GM19023 (cell line): ENCODE data around the gene LIFR.

Experiments used
- ATAC-seq: cut with Tn5 transposase; IDR thresholded peaks from one replicate; pipeline ENCODE4 v1.9.1; 2021; ENCODE audit warnings: mild to moderate bottlenecking, moderate library complexity; ENCODE audit not compliant: unreplicated experiment

The LIFR gene

DNA sequence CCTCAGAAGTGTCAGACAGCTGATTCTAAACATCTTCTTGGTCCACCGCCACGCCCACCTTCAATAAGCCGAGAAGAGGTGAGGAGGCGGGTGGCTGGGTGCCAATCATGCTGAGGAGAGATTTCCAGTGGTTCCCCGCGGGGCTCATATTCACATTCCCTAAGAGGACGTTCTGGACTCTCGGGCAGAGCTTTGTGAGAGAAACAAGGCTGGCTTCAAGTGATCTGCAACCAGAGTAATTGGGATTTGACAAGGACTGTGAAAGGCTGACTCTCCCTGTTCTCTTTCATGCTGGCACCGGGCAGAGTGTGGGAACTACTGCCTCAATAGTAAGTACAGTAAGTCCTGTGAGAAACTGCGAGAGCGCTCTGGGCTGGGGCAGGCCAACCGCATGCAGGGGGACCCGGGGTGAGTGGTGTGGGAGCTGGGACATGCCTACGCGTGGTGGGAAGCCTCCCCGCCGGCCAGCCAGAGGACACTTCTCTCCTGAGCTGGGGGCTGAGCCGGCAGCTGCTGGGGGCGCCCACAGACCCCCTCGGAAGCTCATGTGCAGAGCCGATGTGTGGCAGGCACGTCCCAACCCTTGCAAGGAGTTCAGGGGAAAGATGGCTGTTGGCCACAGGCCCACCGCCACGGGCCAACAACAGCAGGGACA is 110.9 kb downstream of the LIFR start:
- no peak for ATAC-seq

DNA sequence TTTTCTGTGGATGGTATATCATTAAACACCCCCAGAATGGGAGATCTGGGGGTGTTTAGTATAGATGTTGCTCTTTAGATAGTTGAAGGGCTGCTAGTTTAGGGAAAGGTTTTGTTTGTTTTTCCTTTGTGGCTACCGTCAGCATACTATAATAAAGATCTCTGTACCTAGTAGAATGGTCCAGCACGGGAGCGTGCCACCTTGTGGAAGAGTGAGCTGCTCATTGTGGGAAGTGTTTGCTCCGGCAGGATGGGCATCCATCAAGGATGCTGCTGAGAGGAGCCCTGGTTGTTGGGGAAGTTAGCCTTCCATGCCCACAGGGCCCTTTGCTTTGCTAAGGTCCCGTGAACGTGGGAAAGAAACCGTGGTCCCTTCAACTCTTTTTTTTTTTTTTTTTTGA is 113.1 kb downstream of the LIFR start:
- ATAC-seq = no peak

DNA sequence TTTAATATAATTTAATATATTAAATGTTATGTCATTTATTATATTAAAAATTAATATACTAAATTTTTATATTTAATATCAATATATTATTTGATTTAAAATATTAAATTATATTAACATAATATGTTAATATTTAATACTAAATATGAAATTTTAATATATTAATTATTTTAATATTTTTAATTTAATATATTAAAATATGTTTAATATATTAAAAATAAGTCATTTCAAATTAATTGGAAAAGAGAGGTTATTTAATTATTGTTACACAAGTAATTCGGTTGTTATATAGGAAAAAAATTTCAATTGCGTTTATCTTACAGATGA is 114.2 kb downstream of the LIFR start:
- no peak for ATAC-seq

DNA sequence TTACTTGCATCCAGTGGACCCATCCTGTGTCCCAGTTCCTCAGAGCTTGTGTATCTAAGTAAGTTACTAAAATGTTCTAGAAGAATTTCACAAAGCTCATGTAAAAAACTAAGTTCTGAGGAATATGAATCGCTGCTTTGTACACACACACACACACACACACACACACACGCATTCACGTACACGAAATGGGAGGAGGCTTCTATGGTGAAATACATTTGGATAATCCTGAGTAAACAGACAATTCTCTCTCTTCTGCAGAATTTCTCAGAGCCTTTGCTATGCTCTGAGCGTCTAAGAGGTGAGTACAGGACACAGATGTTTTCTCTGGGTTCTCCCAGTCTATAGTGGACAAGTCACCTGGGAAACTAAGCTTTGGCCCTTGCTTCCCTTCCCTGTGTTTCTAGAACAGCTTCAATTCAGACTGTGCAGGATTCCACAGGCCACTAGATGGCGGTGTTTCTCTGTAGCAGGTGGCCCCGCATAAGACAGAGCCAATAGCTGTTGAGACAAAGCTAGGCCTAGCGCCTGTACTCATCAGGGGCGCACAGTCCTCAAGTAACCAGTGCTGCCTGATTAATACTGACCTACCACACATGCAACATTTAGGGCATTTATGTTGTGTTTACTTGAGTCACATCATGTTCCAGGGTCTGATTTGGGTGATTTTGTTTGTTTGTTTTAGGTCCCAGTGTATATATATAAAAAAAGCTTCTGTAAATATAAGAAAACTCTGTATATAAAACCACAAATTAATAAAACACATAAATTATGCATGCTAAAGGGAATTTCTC is 114.8 kb downstream of the LIFR start:
- peak; percentile 99 for ATAC-seq

DNA sequence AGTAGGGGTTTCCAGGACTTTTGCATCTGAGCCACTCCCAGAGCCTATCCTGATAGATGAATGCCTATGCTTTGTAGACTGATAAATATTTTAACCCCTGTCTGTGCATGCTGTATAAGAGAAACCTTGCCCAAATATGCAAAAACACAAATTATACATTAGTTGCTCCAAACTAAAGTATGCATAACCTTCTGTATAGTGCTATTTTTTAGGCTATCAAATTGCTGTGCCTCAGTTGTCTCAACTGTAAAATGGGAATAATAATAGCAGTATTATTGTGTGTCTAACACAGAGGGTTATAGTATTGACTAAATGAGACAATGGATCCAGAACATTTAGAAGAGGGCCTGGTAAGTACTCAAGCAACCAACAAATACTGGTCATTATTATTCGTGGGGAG is 117.7 kb downstream of the LIFR start:
- no peak for ATAC-seq

DNA sequence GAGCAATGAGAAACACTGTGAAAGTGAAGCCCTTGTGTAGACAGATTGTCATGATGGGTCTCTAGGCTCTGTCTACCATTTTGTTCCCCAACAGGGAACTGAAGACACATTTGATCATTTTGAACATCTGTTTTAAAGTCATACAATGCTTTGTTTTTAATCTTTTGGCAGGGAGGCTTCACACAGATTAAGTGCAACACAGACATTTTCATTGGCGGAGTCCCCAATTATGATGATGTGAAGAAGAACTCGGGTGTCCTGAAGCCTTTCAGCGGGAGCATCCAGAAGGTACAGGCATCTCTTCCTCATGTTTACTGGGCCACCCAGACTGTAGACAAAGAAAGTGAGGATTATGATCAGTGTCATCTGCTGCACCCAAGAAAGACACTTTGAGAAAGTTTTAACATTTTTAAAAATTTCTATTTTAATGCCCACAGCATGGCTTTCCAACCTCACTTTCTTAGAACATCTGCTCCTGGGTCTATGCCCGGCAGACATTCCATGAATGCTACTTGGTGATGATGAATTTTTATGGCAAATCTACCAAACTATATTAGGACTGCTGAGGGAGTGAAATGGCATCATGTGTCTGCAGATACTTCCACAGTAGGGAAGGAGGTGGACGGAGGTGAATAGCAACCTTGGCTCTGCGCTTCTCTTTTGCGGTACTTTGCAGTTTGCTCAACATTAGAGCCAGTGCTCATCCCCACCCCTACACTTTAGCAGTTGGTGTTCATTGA is 121.3 kb downstream of the LIFR start:
- no peak for ATAC-seq

DNA sequence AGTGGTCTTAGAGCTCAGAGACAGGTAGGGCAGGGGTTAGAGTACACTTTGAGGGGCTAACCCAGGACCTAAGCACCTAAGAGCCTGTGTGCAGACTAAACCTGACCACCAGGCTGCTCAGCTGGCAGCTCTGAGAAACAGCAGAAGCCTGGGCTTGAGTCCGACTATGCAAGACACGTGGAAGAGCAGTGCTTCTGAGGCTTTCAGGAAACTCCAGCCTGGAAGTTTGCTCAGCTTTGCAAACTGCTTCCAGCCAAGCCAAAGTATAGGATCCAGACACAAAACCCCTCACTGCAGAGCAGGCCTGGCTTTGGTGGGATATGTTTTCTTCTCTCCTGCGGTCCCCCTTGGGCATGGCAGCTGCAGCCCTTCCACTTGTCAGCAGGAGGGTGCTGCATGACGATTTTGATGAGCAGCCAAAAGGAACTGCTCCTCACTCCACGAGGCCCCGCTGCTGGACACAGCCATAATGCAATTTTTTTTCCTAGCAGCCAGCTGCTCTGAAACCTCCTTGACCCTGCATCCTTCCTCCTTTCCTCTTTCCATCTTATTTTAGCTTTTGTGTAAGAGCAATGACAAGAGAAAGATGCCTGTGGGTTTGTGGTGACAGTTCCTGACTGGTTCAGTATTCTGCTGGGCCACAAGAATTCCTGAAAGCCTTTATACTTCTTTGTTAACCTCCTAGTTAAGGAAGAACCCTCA is 123.1 kb downstream of the LIFR start:
- no peak for ATAC-seq

DNA sequence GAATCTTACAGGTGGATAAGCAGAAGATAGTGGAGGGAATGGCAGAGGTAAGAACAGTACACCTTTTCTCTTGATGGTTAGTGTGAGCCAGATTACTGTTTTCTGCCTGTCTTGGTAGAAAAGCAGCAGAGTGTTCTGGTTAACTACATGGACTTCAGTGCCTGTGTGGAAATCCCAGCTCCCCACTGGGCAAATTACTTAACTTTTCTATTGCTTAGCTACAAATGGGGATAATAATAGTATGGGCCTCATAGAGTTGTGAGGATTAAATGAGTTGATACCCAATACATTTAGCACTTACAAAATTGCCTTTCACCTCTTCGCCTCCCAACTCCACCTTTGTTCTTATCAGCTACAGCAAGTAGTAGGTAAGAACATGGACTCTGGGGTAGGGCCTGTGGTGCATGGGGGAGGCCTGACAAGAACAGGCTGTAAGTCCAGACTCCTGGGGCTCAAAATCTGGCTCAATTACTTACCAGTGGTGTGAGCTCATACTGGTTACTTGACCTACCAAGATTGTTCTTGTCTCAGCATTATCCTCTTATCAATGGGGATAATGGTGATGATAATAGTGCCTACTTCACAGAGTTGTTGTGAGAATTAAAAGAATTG is 125.1 kb downstream of the LIFR start:
- ATAC-seq = no peak

DNA sequence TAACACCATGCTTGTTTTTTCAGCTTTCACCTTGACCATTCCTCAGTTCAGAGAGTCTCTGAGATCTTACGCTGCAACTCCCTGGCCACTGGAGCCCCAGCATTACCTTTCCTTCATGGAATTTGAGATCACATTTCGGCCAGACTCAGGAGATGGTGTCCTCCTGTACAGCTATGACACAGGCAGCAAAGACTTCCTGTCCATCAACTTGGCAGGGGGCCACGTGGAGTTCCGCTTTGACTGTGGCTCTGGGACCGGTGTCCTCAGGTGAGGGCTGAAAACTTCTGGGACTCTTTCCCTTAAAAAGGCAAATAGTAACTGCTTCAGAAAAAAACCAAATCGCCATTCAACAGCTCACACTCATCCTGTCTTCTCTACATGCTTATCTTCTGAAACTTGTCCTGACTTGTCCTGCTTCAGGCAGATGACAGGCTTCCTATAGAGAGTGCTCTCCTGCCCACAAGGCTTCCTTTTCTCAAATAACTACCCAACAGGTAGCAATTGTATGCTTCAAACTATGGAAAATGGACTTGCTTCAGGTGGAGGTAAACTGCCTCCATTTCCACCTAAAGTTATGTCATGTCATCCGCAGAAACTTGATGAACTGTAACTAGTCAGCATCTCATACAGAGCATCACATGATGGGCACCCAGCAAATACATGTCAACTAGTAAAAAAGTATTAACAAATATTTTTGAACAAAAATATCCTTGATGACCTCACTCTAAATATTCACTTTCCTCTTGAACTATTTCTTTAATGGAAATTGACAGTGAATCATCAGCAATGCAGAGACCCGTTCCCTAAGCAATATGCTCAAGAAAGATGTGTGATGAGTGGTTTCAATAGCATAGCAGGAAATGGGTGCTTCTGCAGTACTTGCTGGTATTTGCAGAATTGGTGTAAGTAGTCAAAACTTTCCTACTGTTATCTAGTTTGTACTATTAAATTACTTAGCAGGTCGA is 129.2 kb downstream of the LIFR start:
- no peak for ATAC-seq

DNA sequence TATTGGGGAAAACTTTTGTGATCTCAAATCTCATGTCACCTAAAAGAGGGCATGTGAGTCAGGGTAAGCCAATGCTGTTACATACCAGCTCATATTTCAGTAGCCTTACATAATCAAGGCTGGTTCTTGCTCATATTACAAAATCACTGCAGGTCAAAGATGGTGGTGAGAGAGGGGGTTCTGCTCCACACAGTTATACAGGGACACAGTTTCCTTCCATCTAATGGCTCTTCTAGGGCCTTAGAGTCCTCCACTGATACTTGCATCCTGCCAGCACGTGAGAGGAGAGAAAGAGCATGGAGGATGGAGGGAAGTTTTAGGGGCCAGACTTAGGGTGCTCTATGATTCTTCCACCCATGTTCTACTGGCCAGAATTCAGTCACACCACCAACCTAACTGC is 130.0 kb downstream of the LIFR start:
- ATAC-seq = no peak
